HUES64 (cell line): ENCODE data around the gene SOD3.

Source experiments
- H3K27ac ChIP-seq: 2 replicates; pipeline ENCODE4 v1.7.0; 2013; ENCODE audit warnings: low read depth, low read length, inconsistent platforms
- H3K27me3 ChIP-seq: 2 replicates; pipeline ENCODE4 v1.6.1; 2013; ENCODE audit warnings: mild to moderate bottlenecking, low read length; ENCODE audit not compliant: insufficient read depth
- H3K36me3 ChIP-seq: 2 replicates; pipeline ENCODE4 v1.6.1; 2013; ENCODE audit warnings: mild to moderate bottlenecking, low read length; ENCODE audit not compliant: insufficient read depth
- H3K4me1 ChIP-seq: 2 replicates; pipeline ENCODE4 v1.6.1; 2013; ENCODE audit warnings: mild to moderate bottlenecking, low read length, moderate library complexity; ENCODE audit not compliant: insufficient read depth
- H3K4me3 ChIP-seq: 2 replicates; pipeline ENCODE4 v1.5.1; 2013; ENCODE audit warnings: mild to moderate bottlenecking, low read length, moderate library complexity
- H3K9ac ChIP-seq: 2 replicates; pipeline ENCODE4 v1.6.1; 2013; ENCODE audit warnings: mild to moderate bottlenecking, low read depth, low read length
- H3K9me3 ChIP-seq: 2 replicates; pipeline ENCODE4 v1.6.1; 2013; ENCODE audit warnings: low read depth, low read length; ENCODE audit not compliant: insufficient read depth
- WGBS: fragments of 150-250, 120-280 bp; methylation state at CpG from one replicate; pipeline ENCODE4 v1.1.7; 2013; ENCODE audit warnings: missing lambda C conversion rate; 5-methylcytosine and 5-hydroxymethylcytosine counted together

SOD3 gene

GRCh38 chr4:24765376-24765988 lies 29.9 kb upstream of the SOD3 start:
- no peak overlapping the region for H3K9ac ChIP-seq
- H3K4me3 ChIP-seq, result no peak overlapping the region
- H3K4me1 ChIP-seq, result peaks cover 3% of the 10 kb centered on the region; the same call in 1 of the 2 replicates
- no peaks in the 10 kb centered on the region for H3K36me3 ChIP-seq
- no peaks in the 10 kb centered on the region for H3K27me3 ChIP-seq
- no peaks in the 10 kb centered on the region for H3K9me3 ChIP-seq
- H3K27ac ChIP-seq, result no peak overlapping the region
- 91% methylated on average over 4 of the region's 4 CpGs for WGBS

- Histone ChIP-seq H3K9me3 (no peaks in the 10 kb centered on the region), H3K27me3 (no peaks in the 10 kb centered on the region), H3K9ac (no peak overlapping the region), H3K36me3 (no peaks in the 10 kb centered on the region), H3K4me1 (peaks cover 3% of the 10 kb centered on the region; the same call in 1 of the 2 replicates), H3K27ac (no peak overlapping the region), H3K4me3 (no peak overlapping the region)
- WGBS, result 90% methylated on average over 5 of the region's 5 CpGs
These were observed 27.4 kb upstream of the SOD3 start for GRCh38 chr4:24768006-24768405.

GRCh38 chr4:24768604-24769003 lies 26.8 kb upstream of the SOD3 start:
- H3K36me3 ChIP-seq, result no peaks in the 10 kb centered on the region
- H3K27me3 ChIP-seq, result no peaks in the 10 kb centered on the region
- H3K27ac ChIP-seq, result no peak overlapping the region
- H3K9me3 ChIP-seq, result no peaks in the 10 kb centered on the region
- no peak overlapping the region for H3K9ac ChIP-seq
- H3K4me3 ChIP-seq, result no peak overlapping the region
- H3K4me1 ChIP-seq, result peaks cover 3% of the 10 kb centered on the region; the same call in 1 of the 2 replicates

GRCh38 chr4:24769571-24769970 lies 25.8 kb upstream of the SOD3 start:
- Histone ChIP-seq H3K4me1 (peaks cover 3% of the 10 kb centered on the region; the same call in 1 of the 2 replicates), H3K27me3 (no peaks in the 10 kb centered on the region), H3K9me3 (no peaks in the 10 kb centered on the region), H3K4me3 (no peak overlapping the region), H3K27ac (no peak overlapping the region), H3K9ac (no peak overlapping the region), H3K36me3 (no peaks in the 10 kb centered on the region)
- 81% methylated on average over 2 of the region's 2 CpGs for WGBS

- 80% methylated on average over 3 of the region's 3 CpGs for WGBS
- no peak overlapping the region for H3K9ac ChIP-seq
These were observed 25.3 kb upstream of the SOD3 start for GRCh38 chr4:24770032-24770584.

DNA sequence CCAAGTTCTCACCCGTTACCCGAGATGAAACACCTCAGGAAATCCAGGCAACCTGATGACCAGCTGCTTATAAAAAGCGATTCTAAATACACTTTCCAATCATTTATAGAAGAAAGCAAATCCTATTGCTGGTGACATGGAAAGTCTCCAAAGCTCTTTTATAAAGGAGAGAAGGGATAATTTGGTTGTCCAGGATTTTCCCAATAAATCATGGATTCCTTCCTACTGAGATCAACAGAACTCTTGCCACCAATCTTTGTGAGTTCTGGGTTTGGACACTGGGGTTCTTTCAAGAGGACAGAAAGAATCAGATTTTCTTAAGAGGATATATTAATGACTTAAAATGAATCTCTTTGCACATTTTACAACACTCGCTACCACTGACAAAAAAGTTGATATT lies 24.7 kb upstream of the SOD3 start:
- no peak overlapping the region for H3K9ac ChIP-seq
- no peaks in the 10 kb centered on the region for H3K9me3 ChIP-seq
- H3K27me3 ChIP-seq, result no peaks in the 10 kb centered on the region
- no peaks in the 10 kb centered on the region for H3K36me3 ChIP-seq
- H3K27ac ChIP-seq, result no peak overlapping the region
- peaks cover 3% of the 10 kb centered on the region; the same call in 1 of the 2 replicates for H3K4me1 ChIP-seq
- 94% methylated on average over 4 of the region's 4 CpGs for WGBS
- no peak overlapping the region for H3K4me3 ChIP-seq

More at GRCh38 chr4:24770032-24770584, 25.3 kb upstream of the SOD3 start:
- Histone ChIP-seq H3K4me3 (no peak overlapping the region), H3K27me3 (no peaks in the 10 kb centered on the region), H3K9me3 (no peaks in the 10 kb centered on the region), H3K4me1 (peaks cover 3% of the 10 kb centered on the region; the same call in 1 of the 2 replicates), H3K36me3 (no peaks in the 10 kb centered on the region), H3K27ac (no peak overlapping the region)

- no peaks in the 10 kb centered on the region for H3K9me3 ChIP-seq
- no peak overlapping the region for H3K27ac ChIP-seq
- 95% methylated on average over 4 of the region's 4 CpGs for WGBS
- H3K9ac ChIP-seq, result no peak overlapping the region
- peaks cover 3% of the 10 kb centered on the region; the same call in 1 of the 2 replicates for H3K4me1 ChIP-seq
- no peak overlapping the region for H3K4me3 ChIP-seq
- H3K36me3 ChIP-seq, result no peaks in the 10 kb centered on the region
- H3K27me3 ChIP-seq, result no peaks in the 10 kb centered on the region
These were observed 24.1 kb upstream of the SOD3 start for GRCh38 chr4:24771241-24771640.

DNA sequence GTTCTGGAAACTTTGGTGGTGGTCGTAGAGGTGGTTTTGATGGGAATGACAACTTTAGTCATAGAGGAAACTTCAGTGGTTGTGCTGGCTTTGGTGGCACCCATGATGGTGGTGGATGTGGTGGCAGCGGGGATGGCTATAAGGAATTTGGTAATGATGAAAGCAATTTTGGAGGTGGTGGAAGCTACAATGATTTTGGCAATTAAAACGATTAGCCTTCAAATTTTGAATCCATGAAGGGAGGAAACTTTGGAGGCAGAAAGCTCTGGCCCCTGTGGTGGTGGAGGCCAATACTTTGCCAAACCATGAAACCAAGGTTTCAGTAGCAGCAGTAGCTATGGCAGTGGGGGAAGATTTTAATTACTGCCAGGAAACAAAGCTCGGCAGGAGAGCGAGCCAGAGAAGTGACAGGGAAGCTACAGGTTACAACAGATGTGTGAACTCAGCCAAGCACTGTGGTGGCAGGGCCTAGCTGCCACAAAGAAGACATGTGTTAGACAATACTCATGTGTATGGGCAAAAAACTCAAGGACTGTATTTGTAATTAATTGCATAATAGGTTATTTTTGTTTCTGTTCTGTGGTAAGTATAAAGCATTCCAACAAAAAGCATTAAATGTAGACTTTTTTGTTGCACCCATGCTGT lies 23.2 kb upstream of the SOD3 start:
- H3K27ac ChIP-seq, result no peak overlapping the region
- no peaks in the 10 kb centered on the region for H3K9me3 ChIP-seq
- no peak overlapping the region for H3K9ac ChIP-seq
- no peak overlapping the region for H3K4me3 ChIP-seq
- 84% methylated on average over 5 of the region's 5 CpGs for WGBS
- H3K4me1 ChIP-seq, result peaks cover 3% of the 10 kb centered on the region; the same call in 1 of the 2 replicates
- no peaks in the 10 kb centered on the region for H3K27me3 ChIP-seq
- H3K36me3 ChIP-seq, result no peaks in the 10 kb centered on the region

- no peaks in the 10 kb centered on the region for H3K36me3 ChIP-seq
- H3K9me3 ChIP-seq, result no peaks in the 10 kb centered on the region
- no peaks in the 10 kb centered on the region for H3K27me3 ChIP-seq
- peaks cover 3% of the 10 kb centered on the region; the same call in 1 of the 2 replicates for H3K4me1 ChIP-seq
- H3K4me3 ChIP-seq, result no peak overlapping the region
- H3K9ac ChIP-seq, result no peak overlapping the region
- WGBS, result 95% methylated on average over 5 of the region's 6 CpGs
- no peak overlapping the region for H3K27ac ChIP-seq
These were observed 22.4 kb upstream of the SOD3 start for GRCh38 chr4:24772952-24773351.

- Histone ChIP-seq H3K27ac (no peak overlapping the region), H3K27me3 (no peaks in the 10 kb centered on the region), H3K9ac (no peak overlapping the region), H3K9me3 (no peaks in the 10 kb centered on the region), H3K4me1 (peaks cover 3% of the 10 kb centered on the region; the same call in 1 of the 2 replicates), H3K4me3 (no peak overlapping the region), H3K36me3 (no peaks in the 10 kb centered on the region)
- 85% methylated on average over 1 of the region's 2 CpGs for WGBS
These were observed 20.9 kb upstream of the SOD3 start for GRCh38 chr4:24774452-24774851.

DNA sequence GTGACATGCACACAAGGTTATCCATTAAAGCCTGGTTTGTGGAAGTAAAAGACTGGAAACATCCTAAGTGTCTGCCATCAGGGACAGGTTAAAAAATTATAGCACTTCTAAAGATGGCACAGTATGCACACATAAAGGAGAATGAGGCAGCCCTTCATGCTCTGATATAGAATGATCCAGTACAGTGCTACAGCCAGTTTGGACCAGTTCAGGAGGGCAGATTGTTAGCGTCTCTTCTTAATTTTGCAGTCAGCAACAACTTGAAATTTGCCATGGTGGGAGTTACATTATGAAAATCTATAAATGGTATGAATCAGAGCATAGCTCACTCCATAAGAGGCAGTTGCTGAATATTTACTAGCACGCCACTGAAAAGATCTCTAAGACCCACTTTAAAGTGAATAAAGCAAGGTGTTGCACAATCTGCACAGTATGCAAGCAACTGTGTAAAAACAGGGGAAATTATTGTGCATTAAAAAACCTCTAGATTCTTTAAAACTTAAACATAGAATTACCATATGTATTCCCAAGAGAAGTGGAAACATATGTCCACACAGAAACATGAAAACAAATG lies 20.3 kb upstream of the SOD3 start:
- no peaks in the 10 kb centered on the region for H3K9me3 ChIP-seq
- H3K27me3 ChIP-seq, result no peaks in the 10 kb centered on the region
- H3K4me1 ChIP-seq, result peaks cover under 1% of the 10 kb centered on the region; the same call in 1 of the 2 replicates
- 86% methylated on average over 2 of the region's 2 CpGs for WGBS
- H3K27ac ChIP-seq, result no peak overlapping the region
- no peak overlapping the region for H3K9ac ChIP-seq
- H3K4me3 ChIP-seq, result no peak overlapping the region
- H3K36me3 ChIP-seq, result no peaks in the 10 kb centered on the region
